IMR-90 (cell line): ENCODE data around the gene WHRN.

Experiments
- BHLHE40 ChIP-seq: fragments of 150-350 bp; IDR thresholded peaks from 2 replicates; pipeline ENCODE4 v1.6.1; 2016; ENCODE audit warnings: mild to moderate bottlenecking, low read depth, low read length
- FOS ChIP-seq: fragments of 150-350 bp; IDR thresholded peaks from 2 replicates; pipeline ENCODE4 v1.6.1; 2016; ENCODE audit warnings: low read depth, low read length
- SMC3 ChIP-seq: fragments of 150-350 bp; IDR thresholded peaks from 2 replicates; pipeline ENCODE4 v1.6.1; 2016; ENCODE audit warnings: low read depth, mild to moderate bottlenecking, antibody characterized with exemption, low read length, moderate library complexity
- TF ChIP-seq, protein P1 (sequence below): conservative IDR thresholded peaks from 2 replicates; pipeline ENCODE4 v1.5.1; 2012; ENCODE audit warnings: mild to moderate bottlenecking, low read depth, low read length, improper control_type of control experiment
- TF ChIP-seq, protein P2 (sequence below): fragments of 150-350 bp; IDR thresholded peaks from 2 replicates; pipeline ENCODE4 v1.6.1; 2017; ENCODE audit warnings: mild to moderate bottlenecking, antibody characterized with exemption, low read length, low read depth

DNA sequence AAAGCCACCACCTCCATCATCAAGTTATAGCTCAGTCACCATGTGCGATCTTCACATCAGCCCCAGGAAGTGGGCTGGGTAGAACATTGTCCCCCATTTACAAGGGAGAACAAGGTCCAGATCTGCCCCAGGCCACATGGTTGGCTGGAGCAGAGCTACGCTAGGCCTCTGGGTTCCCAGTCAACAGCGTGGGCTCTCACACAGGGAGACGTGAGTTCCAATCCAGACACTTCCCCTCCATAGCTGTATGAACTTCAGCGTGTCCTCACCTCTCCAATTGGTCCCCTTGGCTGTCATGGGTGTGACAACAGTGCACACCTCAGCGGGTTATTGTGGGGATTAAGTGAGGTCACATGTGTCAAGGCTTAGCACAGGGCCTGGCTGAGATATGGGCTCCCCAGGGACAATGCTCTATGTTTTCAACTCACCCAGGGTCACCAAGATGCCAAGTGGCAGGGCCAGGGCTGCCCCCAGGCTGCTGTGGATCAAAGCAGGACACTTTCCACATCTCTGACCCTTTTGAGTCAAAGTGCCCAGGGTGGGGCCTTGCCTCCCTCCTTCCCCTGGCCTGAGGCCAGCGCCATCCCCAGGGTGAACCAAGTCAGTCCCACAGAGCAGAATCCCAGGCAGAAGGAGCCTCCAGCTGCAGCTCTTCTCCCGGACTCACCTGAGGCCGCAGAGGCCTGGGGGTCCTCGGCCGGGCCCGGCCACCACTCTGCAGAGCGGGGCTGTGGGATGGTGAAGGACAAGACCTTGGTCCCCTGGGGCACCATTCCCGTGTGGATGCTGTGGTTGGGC lies 137.3 kb downstream of the WHRN start:
- TF ChIP-seq BHLHE40, result no peak
- TF ChIP-seq, protein P1, sequence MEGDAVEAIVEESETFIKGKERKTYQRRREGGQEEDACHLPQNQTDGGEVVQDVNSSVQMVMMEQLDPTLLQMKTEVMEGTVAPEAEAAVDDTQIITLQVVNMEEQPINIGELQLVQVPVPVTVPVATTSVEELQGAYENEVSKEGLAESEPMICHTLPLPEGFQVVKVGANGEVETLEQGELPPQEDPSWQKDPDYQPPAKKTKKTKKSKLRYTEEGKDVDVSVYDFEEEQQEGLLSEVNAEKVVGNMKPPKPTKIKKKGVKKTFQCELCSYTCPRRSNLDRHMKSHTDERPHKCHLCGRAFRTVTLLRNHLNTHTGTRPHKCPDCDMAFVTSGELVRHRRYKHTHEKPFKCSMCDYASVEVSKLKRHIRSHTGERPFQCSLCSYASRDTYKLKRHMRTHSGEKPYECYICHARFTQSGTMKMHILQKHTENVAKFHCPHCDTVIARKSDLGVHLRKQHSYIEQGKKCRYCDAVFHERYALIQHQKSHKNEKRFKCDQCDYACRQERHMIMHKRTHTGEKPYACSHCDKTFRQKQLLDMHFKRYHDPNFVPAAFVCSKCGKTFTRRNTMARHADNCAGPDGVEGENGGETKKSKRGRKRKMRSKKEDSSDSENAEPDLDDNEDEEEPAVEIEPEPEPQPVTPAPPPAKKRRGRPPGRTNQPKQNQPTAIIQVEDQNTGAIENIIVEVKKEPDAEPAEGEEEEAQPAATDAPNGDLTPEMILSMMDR, result no peak
- TF ChIP-seq, protein P2, sequence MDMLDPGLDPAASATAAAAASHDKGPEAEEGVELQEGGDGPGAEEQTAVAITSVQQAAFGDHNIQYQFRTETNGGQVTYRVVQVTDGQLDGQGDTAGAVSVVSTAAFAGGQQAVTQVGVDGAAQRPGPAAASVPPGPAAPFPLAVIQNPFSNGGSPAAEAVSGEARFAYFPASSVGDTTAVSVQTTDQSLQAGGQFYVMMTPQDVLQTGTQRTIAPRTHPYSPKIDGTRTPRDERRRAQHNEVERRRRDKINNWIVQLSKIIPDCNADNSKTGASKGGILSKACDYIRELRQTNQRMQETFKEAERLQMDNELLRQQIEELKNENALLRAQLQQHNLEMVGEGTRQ, result no peak
- TF ChIP-seq FOS, result no peak
- no peak for TF ChIP-seq SMC3
